Fibroblast of pulmonary artery (primary cell): ENCODE data around the gene PFDN1.

Source experiments
- DNase-seq: peaks from one replicate; pipeline ENCODE4 v3.0.0-alpha.2; 2010; ENCODE audit warnings: low read depth
- H3K4me3 ChIP-seq: replicated peaks from 2 replicates; pipeline ENCODE4 v1.5.1; 2011; ENCODE audit warnings: low read depth, mild to moderate bottlenecking, control low read depth, low read length, moderate library complexity
- CTCF ChIP-seq: IDR thresholded peaks from 2 replicates; pipeline ENCODE4 v1.5.1; 2011; ENCODE audit warnings: mild to moderate bottlenecking, control low read depth, low read length, inconsistent platforms; ENCODE audit errors: missing control alignments

Gene PFDN1

GRCh38 chr5:140196115-140196814 lies 106.6 kb downstream of the PFDN1 start:
- TF ChIP-seq CTCF, result no peak
- DNase-seq, result peak; percentile 70
- H3K4me3 ChIP-seq, result no peak overlapping the region
